Fibroblast of lung (primary cell): ENCODE results near the gene CCDC87. TPM values are rescaled to one million over a fixed set of nuclear protein-coding genes. Genes with fewer than 3 reads are reported as not detected.

ENCODE experiments used
- DNase-seq, 2 donors: peaks; one replicate each; pipeline versions ENCODE4 v3.0.0 to v3.0.0-alpha.2; 2010; ENCODE audit warnings: low read depth in 2 of 2
- H2AFZ ChIP-seq: 2 replicates; pipeline ENCODE4 v1.5.1; 2012; ENCODE audit warnings: low read length, control low read depth, inconsistent platforms
- H3K27ac ChIP-seq: 2 replicates; pipeline ENCODE4 v1.5.1; 2011; ENCODE audit warnings: low read length, control low read depth; ENCODE audit not compliant: insufficient read depth
- H3K27me3 ChIP-seq: 2 replicates; pipeline ENCODE4 v1.5.1; 2011; ENCODE audit warnings: mild to moderate bottlenecking, low read length; ENCODE audit not compliant: control insufficient read depth, insufficient read depth
- H3K36me3 ChIP-seq: 2 replicates; pipeline ENCODE4 v1.5.1; 2011; ENCODE audit warnings: low read length; ENCODE audit not compliant: control insufficient read depth, insufficient read depth
- H3K4me1 ChIP-seq: 2 replicates; pipeline ENCODE4 v1.5.1; 2011; ENCODE audit warnings: low read length; ENCODE audit not compliant: control insufficient read depth, insufficient read depth; ENCODE audit errors: extremely low read depth
- H3K4me2 ChIP-seq: 2 replicates; pipeline ENCODE4 v1.5.1; 2011; ENCODE audit warnings: low read length, control low read depth; ENCODE audit not compliant: insufficient read depth; ENCODE audit errors: extremely low read depth
- H3K4me3 ChIP-seq, 4 experiments: fragments of 200-600 bp in 1 of 4; sonication (generic) in 1 of 4; replicated peaks in 1 of 4; 2 replicates each; pipeline ENCODE4 v1.5.1; 2011 to 2016; ENCODE audit warnings: low read length in 4 of 4, low read depth in 3 of 4, mild to moderate bottlenecking in 3 of 4, control low read depth in 2 of 4, inconsistent platforms in 1 of 4, mixed read lengths in 1 of 4; ENCODE audit not compliant: insufficient read depth in 1 of 4; ENCODE audit errors: control extremely low read depth in 1 of 4
- H3K79me2 ChIP-seq: 2 replicates; pipeline ENCODE4 v1.5.1; 2012; ENCODE audit warnings: mild to moderate bottlenecking, low read length, inconsistent platforms; ENCODE audit not compliant: control insufficient read depth, insufficient read depth
- H3K9ac ChIP-seq: 2 replicates; pipeline ENCODE4 v1.5.1; 2011; ENCODE audit warnings: mild to moderate bottlenecking, low read length, control low read depth; ENCODE audit not compliant: insufficient read depth
- H3K9me3 ChIP-seq: 2 replicates; pipeline ENCODE4 v1.5.1; 2012; ENCODE audit warnings: low read depth, low read length; ENCODE audit not compliant: control insufficient read depth, insufficient read depth
- H4K20me1 ChIP-seq: 2 replicates; pipeline ENCODE4 v1.5.1; 2011; ENCODE audit warnings: low read length; ENCODE audit not compliant: control insufficient read depth, insufficient read depth; ENCODE audit errors: extremely low read depth
- CTCF ChIP-seq, 2 donors: IDR thresholded peaks in 1 of 2; conservative IDR thresholded peaks in 1 of 2; 1 replicate in 1 of 2; 2 replicates in 1 of 2; pipeline ENCODE4 v1.5.1; 2011 to 2012; ENCODE audit warnings: low read length in 2 of 2, control low read depth in 1 of 2, inconsistent platforms in 1 of 2, low read depth in 1 of 2, mild to moderate bottlenecking in 1 of 2
- EZH2 ChIP-seq: IDR thresholded peaks from 2 replicates; pipeline ENCODE4 v1.5.1; 2012; ENCODE audit warnings: low read length, control low read depth, mild to moderate bottlenecking; ENCODE audit errors: missing control alignments
- polyA plus RNA-seq, 2 donors: library from polyadenylated mRNA; depleted of rRNA in 1 of 2; stranded (reverse) in 1 of 2; unstranded in 1 of 2; fragments of >200 nt; gene quantifications; 2 replicates each; pipeline ENCODE4 v1.2.1, GENCODE V29; 2011 to 2012; ENCODE audit warnings: missing spikeins in 1 of 2
- total RNA-seq: library from RNA; depleted of rRNA; stranded (reverse); fragments of >200 nt; gene quantifications from 2 replicates; pipeline ENCODE4 v1.2.1, GENCODE V29; 2014

Gene CCDC87
- total and polyA plus RNA-seq, 2 donors (not counting 1 experiment from before 2014, with no cell fraction given) = 0.11 to 0.33 TPM

DNA sequence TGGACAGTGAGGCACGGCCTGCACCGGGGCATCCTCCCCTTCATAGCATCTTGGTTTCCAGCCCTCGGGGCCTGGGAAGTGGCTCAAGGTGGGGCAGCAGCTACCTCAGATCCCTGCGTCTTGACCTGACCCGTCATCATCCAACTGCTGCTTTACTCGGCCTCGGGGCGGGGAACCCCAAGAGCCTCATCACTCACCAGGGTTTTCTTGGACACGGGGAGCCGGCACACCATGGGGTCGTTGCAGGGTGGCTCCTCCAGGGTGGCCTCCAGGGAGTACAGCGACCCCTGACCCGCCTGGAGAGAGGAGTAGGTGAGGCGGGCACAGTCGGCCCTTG, 25.1 kb downstream of the CCDC87 start:
- no peaks in the 10 kb centered on the region for H3K9me3 ChIP-seq
- no peaks in the 10 kb centered on the region for H4K20me1 ChIP-seq
- DNase-seq = no peak
- TF ChIP-seq EZH2 = no peak
- no peak for TF ChIP-seq CTCF (conservative IDR thresholded peaks at IDR 0.05 in 1 of 2, IDR thresholded peaks at IDR 0.05 in 1 of 2; ENCODE audit: low read depth in 1 of 2, low read length in 2 of 2)
- H3K27me3 ChIP-seq = peaks cover 4% of the 10 kb centered on the region
- no peak overlapping the region for H3K27ac ChIP-seq
- no peaks in the 10 kb centered on the region for H3K79me2 ChIP-seq
- H3K4me3 ChIP-seq = peak overlapping the region in 1 of 4 experiments; percentile 61
- H3K9ac ChIP-seq = no peak overlapping the region
- no peak overlapping the region for H2AFZ ChIP-seq
- no peaks in the 10 kb centered on the region for H3K4me1 ChIP-seq
- peak overlapping the region; percentile 79 for H3K4me2 ChIP-seq
- H3K36me3 ChIP-seq = no peaks in the 10 kb centered on the region

GRCh38 chr11:66566221-66566620, 26.6 kb downstream of the CCDC87 start:
- H3K79me2 ChIP-seq = no peaks in the 10 kb centered on the region
- no peak for TF ChIP-seq EZH2
- no peak for TF ChIP-seq CTCF (conservative IDR thresholded peaks at IDR 0.05 in 1 of 2, IDR thresholded peaks at IDR 0.05 in 1 of 2; ENCODE audit: low read depth in 1 of 2, low read length in 2 of 2)
- H3K9ac ChIP-seq = no peak overlapping the region
- no peak for DNase-seq
- H3K36me3 ChIP-seq = no peaks in the 10 kb centered on the region
- no peaks in the 10 kb centered on the region for H3K4me1 ChIP-seq
- no peak overlapping the region for H3K27ac ChIP-seq
- no peaks in the 10 kb centered on the region for H3K9me3 ChIP-seq
- no peaks in the 10 kb centered on the region for H4K20me1 ChIP-seq
- no peak overlapping the region for H2AFZ ChIP-seq
- no peak overlapping the region for H3K4me2 ChIP-seq
- peaks cover 4% of the 10 kb centered on the region for H3K27me3 ChIP-seq
- H3K4me3 ChIP-seq = no peak overlapping the region

DNA sequence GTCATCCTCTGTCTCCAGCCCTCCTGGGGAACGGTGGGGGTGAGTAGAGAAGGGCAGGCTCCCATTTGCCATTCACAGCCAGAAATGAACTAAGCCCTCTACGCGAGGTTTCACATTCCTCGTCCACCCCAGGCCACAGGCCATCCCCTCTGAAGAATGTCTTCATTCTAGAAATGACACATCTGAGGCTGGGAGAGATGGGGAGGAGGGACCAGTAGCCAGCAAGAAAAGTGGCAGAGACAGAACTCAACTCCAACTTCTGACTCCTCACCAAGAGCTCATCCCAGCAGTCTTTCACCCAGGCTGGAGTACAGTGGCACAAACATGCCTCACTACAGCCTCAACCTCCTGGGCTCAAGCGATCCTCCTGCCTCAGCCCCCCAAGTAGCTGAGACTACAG, 27.9 kb downstream of the CCDC87 start:
- Histone ChIP-seq H2AFZ (no peak overlapping the region), H3K9me3 (no peaks in the 10 kb centered on the region), H3K36me3 (no peaks in the 10 kb centered on the region), H3K27ac (no peak overlapping the region), H3K4me3 (no peak overlapping the region), H3K4me2 (no peak overlapping the region), H3K79me2 (no peaks in the 10 kb centered on the region), H4K20me1 (no peaks in the 10 kb centered on the region), H3K27me3 (peaks cover 9% of the 10 kb centered on the region), H3K9ac (no peak overlapping the region), H3K4me1 (no peaks in the 10 kb centered on the region)
- DNase-seq = no peak
- no peak for TF ChIP-seq CTCF (conservative IDR thresholded peaks at IDR 0.05 in 1 of 2, IDR thresholded peaks at IDR 0.05 in 1 of 2; ENCODE audit: low read depth in 1 of 2, low read length in 2 of 2)
- no peak for TF ChIP-seq EZH2
